LNCaP clone FGC (cell line): ENCODE results near the gene PLEK.

Source experiments
- DNase-seq: peaks from one replicate; pipeline ENCODE4 v3.0.0-alpha.2; 2011; ENCODE audit warnings: low read depth
- H3K4me3 ChIP-seq: 2 replicates; pipeline ENCODE4 v1.5.1; 2011; ENCODE audit warnings: mild to moderate bottlenecking, low read depth, low read length, control low read depth
- TF ChIP-seq, protein P1 (sequence below): IDR thresholded peaks from 2 replicates; pipeline ENCODE4 v1.5.1; 2012; ENCODE audit warnings: mild to moderate bottlenecking; ENCODE audit not compliant: control insufficient read depth, insufficient read depth; ENCODE audit errors: extremely low read depth

The PLEK gene

DNA sequence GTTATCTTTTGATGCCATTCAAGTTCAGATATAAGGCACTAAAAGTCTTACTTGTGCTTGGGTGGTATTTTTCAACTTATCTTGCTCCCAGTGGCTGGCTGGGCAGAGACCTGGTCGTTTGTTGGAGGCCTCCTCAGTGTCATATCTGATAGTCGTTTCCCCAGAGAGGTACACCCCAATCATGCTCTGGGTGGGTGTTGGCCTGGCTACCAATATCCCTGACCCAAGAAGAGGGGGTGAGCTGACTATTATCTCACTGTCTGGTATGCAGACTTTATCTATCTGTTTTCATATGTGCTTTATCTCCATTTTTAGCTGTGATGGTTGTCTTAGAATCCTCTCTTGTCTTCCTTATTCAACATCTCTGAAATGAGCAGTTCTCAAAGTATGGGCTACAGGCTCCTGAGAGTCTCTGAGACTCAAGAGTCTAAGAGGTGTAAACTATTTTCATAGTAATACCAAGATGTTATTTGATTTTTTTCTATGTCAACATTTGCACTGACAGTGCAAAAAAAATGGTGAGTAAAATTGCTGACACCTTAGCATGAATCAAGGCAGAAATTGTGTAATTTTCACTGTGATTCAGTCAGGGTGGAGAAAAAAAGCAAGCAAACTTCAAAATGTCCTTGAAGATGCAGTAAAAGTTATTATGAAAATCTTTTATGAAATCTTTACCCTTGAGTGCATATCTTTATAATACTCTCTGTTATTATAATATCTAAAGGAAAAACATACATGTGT, 12.3 kb upstream of the PLEK start:
- DNase-seq = no peak
- TF ChIP-seq, protein P1, sequence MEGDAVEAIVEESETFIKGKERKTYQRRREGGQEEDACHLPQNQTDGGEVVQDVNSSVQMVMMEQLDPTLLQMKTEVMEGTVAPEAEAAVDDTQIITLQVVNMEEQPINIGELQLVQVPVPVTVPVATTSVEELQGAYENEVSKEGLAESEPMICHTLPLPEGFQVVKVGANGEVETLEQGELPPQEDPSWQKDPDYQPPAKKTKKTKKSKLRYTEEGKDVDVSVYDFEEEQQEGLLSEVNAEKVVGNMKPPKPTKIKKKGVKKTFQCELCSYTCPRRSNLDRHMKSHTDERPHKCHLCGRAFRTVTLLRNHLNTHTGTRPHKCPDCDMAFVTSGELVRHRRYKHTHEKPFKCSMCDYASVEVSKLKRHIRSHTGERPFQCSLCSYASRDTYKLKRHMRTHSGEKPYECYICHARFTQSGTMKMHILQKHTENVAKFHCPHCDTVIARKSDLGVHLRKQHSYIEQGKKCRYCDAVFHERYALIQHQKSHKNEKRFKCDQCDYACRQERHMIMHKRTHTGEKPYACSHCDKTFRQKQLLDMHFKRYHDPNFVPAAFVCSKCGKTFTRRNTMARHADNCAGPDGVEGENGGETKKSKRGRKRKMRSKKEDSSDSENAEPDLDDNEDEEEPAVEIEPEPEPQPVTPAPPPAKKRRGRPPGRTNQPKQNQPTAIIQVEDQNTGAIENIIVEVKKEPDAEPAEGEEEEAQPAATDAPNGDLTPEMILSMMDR = no peak
- H3K4me3 ChIP-seq = no peak overlapping the region

DNA sequence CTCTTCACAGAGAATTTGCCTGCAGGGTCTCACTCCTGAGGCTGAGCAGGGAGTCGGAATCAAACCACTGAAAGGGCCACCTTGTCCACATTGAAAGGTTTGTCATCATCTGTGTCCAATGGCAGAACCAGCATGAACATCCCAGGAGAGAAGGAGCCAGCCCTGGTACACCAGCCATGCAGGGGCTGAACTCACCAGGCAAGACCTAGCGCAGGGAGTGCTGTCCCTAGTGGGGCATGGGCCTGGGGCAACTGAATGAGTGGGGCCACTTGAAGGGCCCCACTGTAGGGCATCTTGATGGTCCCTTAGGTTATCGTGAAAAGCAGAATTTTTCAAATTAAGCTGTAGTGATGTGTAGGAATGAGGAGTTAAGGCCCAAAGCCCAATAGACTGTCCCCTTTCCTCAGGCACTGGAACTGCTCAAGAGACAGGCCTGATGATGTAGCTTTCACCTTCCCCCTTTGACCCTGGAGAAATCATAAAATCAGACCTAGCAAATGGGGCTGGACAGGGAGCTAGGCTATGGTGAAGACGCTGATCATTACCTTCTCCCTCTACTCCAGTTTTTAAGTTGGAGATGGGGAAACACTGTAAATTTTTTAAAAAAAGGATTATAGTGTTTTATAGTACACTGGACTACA, 8.4 kb upstream of the PLEK start:
- no peak overlapping the region for H3K4me3 ChIP-seq
- TF ChIP-seq, protein P1 = no peak
- no peak for DNase-seq

DNA sequence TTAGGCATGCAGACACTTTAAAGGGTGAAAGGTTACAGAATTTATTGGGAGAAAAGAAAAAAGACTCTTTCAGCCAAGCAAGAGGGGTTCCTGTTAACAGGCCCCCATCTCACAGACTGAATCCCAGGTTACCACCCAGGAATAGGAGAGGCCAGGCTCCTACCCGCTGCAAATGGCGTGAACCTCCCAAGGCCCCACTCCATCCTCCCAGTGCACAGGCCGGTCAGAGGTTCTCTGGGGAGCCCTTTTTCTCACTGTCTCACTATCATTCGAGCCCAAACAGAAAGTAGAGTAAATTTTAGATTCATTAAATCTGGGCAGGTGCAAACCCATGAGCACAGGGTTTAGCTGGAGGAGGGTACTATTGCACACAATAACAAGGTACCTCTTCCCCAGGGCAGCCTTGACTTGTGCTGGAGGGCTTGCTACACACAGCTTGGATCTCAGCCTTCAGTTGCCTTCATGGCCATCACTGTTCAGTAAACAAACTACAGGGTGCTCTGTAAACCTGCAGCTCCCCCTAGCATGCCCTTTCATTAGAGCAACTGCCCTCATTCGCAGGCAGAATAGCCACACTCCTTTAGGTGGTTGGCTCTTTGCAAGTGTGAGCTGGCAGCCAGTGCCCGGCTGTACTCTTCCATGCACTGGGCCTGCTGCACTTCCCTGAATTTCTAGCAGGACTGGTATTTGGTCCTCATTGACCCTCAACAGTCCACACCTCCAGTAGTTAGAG, 7.3 kb upstream of the PLEK start:
- TF ChIP-seq, protein P1 = peak; percentile 49
- H3K4me3 ChIP-seq = no peak overlapping the region
- peak; percentile 8 for DNase-seq

DNA sequence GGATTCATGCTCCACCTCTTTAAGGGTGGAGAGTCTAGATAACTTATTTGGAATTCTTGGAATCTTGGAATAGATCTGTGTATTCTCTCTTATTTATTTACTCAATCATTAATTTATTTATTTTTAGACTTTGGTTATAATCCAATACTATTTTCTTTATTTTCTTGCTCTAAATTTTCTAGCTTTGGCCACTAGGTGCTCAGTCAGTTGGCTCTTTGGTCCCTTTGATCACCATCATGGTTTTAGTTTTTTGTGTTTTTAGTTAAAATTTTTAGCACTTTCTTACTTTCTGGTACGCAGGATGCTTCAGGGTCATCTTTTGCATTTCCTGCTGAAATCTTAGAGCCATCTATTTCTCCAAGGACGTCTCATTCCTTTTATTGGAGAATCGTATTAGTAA, 5.2 kb upstream of the PLEK start:
- no peak overlapping the region for H3K4me3 ChIP-seq
- TF ChIP-seq, protein P1 = no peak
- no peak for DNase-seq

DNA sequence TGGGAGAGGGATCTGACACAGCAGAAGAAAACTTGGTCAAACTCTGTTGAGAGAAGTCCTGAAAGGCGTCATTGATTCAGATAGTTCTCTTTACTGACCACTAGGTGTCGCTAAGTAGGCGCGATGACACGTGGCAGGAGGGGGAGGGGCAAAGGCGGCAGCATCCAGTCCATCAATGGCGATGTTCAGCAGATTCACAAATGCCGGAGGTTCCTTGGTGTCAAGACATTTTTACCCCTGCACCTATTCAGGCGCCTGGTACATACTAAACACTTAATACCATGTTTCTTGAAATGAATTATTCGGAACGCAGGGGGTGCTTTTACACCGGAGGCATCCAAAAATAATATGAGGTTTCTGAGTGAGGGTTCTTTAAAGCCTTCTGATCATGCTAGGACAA, 3.0 kb upstream of the PLEK start:
- TF ChIP-seq, protein P1 = peak; percentile 59
- no peak overlapping the region for H3K4me3 ChIP-seq
- DNase-seq = peak; percentile 11

DNA sequence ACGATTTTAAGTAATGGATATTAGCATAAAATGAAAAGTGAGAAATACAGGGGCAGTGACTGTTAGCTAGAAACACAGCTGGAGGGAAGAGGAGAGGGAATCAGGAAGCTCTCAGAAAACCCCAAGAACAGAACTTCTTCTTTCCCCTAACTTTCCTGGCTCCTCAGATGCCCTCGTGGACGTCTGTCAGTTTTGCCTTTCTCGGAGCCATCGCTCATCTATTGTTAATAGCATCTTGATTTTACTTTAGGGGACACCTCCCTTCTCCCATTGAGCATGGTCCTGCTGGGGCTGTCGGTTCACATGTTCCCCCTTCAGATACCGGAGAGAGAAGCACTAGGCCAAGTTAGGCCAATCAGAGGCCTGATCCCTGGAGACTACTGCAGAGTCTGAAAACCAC, 2.3 kb upstream of the PLEK start:
- H3K4me3 ChIP-seq = no peak overlapping the region
- no peak for DNase-seq
- TF ChIP-seq, protein P1 = no peak
